Esophagus squamous epithelium (tissue), 4 donors: ENCODE data around the gene PAM16.

Experiments
- POLR2A ChIP-seq, 4 donors: fragments of 450-650 bp; IDR thresholded peaks; one replicate each; pipeline ENCODE4 v1.6.1; 2017; ENCODE audit warnings: antibody characterized with exemption in 4 of 4, mild to moderate bottlenecking in 4 of 4, moderate library complexity in 3 of 4
- TF ChIP-seq, protein P1 (sequence below), 6 experiments: fragments of 450-650 bp in 4 of 6; fragments of 200-600 bp in 2 of 6; sonication (generic) in 2 of 6; IDR thresholded peaks; one replicate each; pipeline ENCODE4 v1.5.1; 2016 to 2019; ENCODE audit warnings: antibody characterized with exemption in 6 of 6, mild to moderate bottlenecking in 4 of 6, moderate library complexity in 4 of 6

DNA sequence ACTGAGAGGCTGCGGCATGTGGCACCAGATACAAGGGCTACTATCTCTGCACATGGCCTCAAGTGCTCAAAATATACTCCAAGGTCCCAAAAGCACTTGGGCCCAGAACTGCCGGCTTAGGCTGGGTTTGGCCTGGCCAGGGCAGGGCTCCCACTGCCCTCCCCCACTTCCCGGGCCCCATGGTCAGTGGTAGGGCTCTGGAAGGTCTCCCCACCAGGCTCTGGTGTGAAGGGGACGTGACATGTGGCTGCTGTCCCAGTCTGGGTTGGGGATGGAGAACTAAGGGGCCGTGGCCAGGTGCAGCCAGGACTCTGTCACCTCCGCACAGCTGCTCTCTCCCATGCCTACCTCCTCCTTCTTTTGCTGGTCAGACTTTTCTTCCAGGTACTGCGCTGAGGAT, 5.7 kb upstream of the PAM16 start:
- TF ChIP-seq, protein P1, sequence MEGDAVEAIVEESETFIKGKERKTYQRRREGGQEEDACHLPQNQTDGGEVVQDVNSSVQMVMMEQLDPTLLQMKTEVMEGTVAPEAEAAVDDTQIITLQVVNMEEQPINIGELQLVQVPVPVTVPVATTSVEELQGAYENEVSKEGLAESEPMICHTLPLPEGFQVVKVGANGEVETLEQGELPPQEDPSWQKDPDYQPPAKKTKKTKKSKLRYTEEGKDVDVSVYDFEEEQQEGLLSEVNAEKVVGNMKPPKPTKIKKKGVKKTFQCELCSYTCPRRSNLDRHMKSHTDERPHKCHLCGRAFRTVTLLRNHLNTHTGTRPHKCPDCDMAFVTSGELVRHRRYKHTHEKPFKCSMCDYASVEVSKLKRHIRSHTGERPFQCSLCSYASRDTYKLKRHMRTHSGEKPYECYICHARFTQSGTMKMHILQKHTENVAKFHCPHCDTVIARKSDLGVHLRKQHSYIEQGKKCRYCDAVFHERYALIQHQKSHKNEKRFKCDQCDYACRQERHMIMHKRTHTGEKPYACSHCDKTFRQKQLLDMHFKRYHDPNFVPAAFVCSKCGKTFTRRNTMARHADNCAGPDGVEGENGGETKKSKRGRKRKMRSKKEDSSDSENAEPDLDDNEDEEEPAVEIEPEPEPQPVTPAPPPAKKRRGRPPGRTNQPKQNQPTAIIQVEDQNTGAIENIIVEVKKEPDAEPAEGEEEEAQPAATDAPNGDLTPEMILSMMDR (IDR thresholded peaks at IDR 0.05) = no peak
- TF ChIP-seq POLR2A (IDR thresholded peaks at IDR 0.05) = no peak
